Naive B cell (primary cell): Measurements from ENCODE around the gene LACTB. TPM values are rescaled to one million over a fixed set of nuclear protein-coding genes. Genes with fewer than 3 reads are reported as not detected.
"Not testable (repeated sequence)": the region's sequence is repeated elsewhere in the genome, so short reads cannot be mapped to it uniquely, and the experiment has no call there.

Source experiments
- ATAC-seq, 2 donors: fragments of 150-1000 bp; cut with Tn5 transposase; 2 replicates each; pipeline ENCODE4 v1.10.0; 2021; ENCODE audit warnings: low read depth in 2 of 2, mild to moderate bottlenecking in 2 of 2, moderate library complexity in 2 of 2
- DNase-seq: peaks from one replicate; pipeline ENCODE4 v3.0.0; 2022
- H3K27ac Mint-ChIP-seq, 6 donors: one replicate each; pipeline ENCODE4 v1.8.0; 2020 to 2022; ENCODE audit warnings: mild to moderate bottlenecking in 6 of 6, mixed read lengths in 6 of 6, moderate library complexity in 5 of 6, inconsistent platforms in 2 of 6
- H3K27me3 Mint-ChIP-seq, 3 donors: one replicate each; pipeline ENCODE4 v1.8.0; 2021 to 2022; ENCODE audit warnings: mixed read lengths in 3 of 3, mild to moderate bottlenecking in 1 of 3
- H3K36me3 Mint-ChIP-seq, 2 donors: one replicate each; pipeline ENCODE4 v1.8.0; 2020 to 2022; ENCODE audit warnings: mixed read lengths in 2 of 2, inconsistent platforms in 1 of 2, mild to moderate bottlenecking in 1 of 2
- H3K4me1 Mint-ChIP-seq, 3 donors: one replicate each; pipeline ENCODE4 v1.8.0; 2020 to 2022; ENCODE audit warnings: mixed read lengths in 3 of 3, inconsistent platforms in 1 of 3, mild to moderate bottlenecking in 1 of 3, moderate library complexity in 1 of 3
- H3K4me3 Mint-ChIP-seq, 8 donors: one replicate each; pipeline ENCODE4 v1.8.0; 2020 to 2022; ENCODE audit warnings: mild to moderate bottlenecking in 8 of 8, mixed read lengths in 8 of 8, moderate library complexity in 8 of 8, inconsistent platforms in 2 of 8
- H3K9me3 Mint-ChIP-seq, 7 donors: one replicate each; pipeline ENCODE4 v1.8.0; 2020 to 2022; ENCODE audit warnings: mixed read lengths in 7 of 7, mild to moderate bottlenecking in 5 of 7, inconsistent platforms in 2 of 7, moderate library complexity in 1 of 7
- polyA plus RNA-seq, 6 donors: library from polyadenylated mRNA; unstranded; fragments of 300-500 nt; fragmentation: Illumina TruSeq; gene quantifications; one replicate each; pipeline ENCODE4 v1.2.3, GENCODE V29; 2021; ENCODE audit warnings: low read depth in 6 of 6

Gene LACTB
- polyA plus RNA-seq, 6 donors from 2014 or later: 9.0 to 22.2 (median 16.1) TPM

DNA sequence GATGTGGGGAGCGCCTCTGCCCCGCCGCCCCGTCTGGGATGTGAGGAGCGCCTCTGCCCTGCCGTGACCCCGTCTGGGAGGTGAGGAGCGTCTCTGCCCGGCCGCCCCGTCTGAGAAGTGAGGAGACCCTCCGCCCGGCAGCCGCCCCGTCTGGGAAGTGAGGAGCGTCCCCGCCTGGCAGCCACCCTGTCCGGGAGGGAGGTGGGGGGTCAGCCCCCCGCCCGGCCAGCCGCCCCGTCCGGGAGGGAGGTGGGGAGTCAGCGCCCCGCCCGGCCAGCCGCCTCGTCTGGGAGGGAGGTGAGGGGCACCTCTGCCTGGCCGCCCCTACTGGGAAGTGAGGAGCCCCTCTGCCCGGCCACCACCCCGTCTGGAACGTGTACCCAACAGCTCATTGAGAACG is 22.8 kb upstream of the LACTB start:
- not testable (repeated sequence) for H3K36me3 Mint-ChIP-seq, H3K9me3 Mint-ChIP-seq, H3K4me3 Mint-ChIP-seq, H3K27ac Mint-ChIP-seq, ATAC-seq, DNase-seq, H3K27me3 Mint-ChIP-seq, H3K4me1 Mint-ChIP-seq

DNA sequence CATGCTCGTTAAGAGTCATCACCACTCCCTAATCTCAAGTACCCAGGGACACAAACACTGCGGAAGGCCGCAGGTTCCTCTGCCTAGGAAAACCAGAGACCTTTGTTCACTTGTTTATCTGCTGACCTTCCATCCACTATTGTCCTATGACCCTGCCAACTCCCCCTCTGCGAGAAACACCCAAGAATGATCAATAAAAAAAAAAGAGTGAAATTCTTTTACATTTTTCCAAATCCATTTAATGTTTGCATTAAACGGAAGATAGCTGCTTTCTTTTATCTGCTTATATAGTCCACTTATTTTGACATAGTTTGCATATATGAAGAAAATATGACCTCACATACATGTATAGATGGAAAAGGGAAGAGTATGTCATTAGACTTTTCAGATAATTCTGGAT is 22.1 kb upstream of the LACTB start:
- H3K27ac Mint-ChIP-seq, ATAC-seq, DNase-seq, H3K4me1 Mint-ChIP-seq, H3K36me3 Mint-ChIP-seq, H3K27me3 Mint-ChIP-seq, H3K9me3 Mint-ChIP-seq, H3K4me3 Mint-ChIP-seq: not testable (repeated sequence)

DNA sequence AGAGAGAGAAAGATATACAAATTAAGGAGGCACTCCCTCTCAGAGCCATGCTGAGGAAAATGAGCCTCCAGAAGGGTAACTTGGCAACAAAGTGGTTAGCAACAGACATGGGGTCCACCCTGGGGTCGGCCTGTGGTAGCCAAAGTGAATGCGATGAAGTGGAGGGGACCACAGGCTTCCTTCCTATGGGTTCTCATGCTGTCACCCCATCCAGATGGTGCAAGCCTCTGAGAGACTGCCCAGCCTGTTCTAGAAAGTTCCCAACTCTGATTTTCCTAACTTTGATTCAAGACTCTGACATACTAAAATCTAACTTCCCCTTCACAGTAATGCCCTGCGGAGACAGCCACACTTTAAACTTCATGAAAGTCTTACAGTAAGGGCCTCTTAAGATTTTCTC is 18.2 kb upstream of the LACTB start:
- Mint-ChIP-seq H3K27ac (no peak overlapping the region), H3K4me3 (peak overlapping the region in 1 of 8 donors; percentile 3), H3K4me1 (no peaks in the 10 kb centered on the region), H3K27me3 (peaks cover 8 to 19% (median 9%) of the 10 kb centered on the region in 3 donors), H3K36me3 (peaks cover 0 to 6% of the 10 kb centered on the region in 2 donors), H3K9me3 (peaks cover 0 to 11% (median 4%) of the 10 kb centered on the region in 7 donors)
- ATAC-seq (no peak), DNase-seq (no peak)

DNA sequence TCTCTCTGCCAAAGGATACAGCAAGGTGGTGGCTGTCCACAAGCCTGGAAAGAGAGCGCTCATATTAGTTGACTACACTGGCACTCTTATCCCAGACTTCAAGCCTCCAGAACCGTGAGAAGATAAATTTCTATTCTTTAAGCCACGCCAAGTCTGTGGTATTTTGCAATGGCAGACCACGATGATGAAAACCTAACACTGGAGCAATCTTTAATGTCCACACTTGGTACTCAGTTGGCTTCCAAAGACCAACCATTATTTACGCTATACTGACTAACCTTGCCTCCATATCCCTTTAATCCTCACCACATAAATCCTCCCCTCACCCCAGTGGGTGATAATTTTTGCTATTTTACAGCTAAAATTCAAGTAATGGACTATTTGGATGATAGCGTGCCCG is 16.9 kb upstream of the LACTB start:
- no peak for DNase-seq
- Mint-ChIP-seq H3K27ac (no peak overlapping the region), H3K4me3 (no peak overlapping the region), H3K4me1 (no peaks in the 10 kb centered on the region), H3K9me3 (peaks cover 0 to 11% (median 4%) of the 10 kb centered on the region in 7 donors), H3K36me3 (peaks cover 0 to 6% of the 10 kb centered on the region in 2 donors), H3K27me3 (peaks cover 9 to 30% (median 15%) of the 10 kb centered on the region in 3 donors)
- no peak for ATAC-seq

DNA sequence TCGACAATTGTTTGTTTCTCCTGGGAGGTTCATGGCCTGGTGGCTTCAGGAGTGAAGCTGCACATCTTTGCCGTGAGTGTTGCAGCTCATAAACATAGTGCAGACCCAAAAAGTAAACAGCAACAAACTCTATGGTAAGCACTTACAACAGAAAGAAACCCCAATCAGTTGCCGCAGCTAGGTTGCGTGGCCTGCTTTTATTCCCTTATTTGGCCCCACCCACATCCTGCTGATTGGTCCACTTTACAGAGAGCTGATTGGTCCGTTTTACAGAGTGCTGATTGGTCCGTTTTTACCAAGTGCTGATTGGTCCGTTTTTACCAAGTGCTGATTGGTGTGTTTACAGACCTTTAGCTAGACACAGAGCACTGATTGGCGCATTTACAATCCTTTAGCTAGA is 16.3 kb upstream of the LACTB start:
- not testable (repeated sequence) for H3K4me3 Mint-ChIP-seq, ATAC-seq, H3K36me3 Mint-ChIP-seq, DNase-seq, H3K4me1 Mint-ChIP-seq, H3K27ac Mint-ChIP-seq
- Mint-ChIP-seq H3K27me3 (peaks cover 9 to 30% (median 15%) of the 10 kb centered on the region in 3 donors), H3K9me3 (peaks cover 0 to 11% (median 4%) of the 10 kb centered on the region in 7 donors)

DNA sequence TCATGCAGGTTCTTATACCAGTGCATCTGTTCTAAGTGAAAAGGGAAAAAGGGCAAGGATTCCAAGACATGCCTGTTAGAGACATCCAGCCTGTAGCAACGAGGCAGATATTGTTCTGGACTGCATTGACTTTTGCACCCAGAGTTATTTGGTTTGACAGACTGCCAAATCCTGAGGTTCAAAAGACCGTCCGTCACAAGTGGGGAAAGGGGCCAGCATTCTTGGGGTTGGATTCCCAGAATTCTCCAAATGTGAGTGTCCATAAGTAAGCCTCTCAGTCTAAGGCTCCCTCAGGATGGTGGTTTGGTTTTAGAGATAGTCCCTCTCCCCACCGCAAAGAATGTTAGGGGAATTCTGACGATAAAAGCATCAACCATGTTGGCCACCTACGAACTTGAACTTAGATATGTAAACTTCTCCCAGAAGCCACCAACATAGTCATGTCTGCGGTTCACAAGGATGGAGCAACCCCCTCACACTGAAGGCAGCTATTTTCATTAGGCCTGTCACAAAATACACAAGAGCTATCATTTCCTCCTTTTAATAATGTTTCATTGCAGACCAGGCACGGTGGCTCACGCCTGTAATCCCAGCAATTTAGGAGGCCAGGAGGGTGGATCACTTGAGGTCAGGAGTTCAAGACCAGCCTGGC is 13.6 kb upstream of the LACTB start:
- no peaks in the 10 kb centered on the region for H3K4me1 Mint-ChIP-seq
- H3K27me3 Mint-ChIP-seq: peaks cover 9 to 30% (median 15%) of the 10 kb centered on the region in 3 donors
- H3K4me3 Mint-ChIP-seq: no peak overlapping the region

DNA sequence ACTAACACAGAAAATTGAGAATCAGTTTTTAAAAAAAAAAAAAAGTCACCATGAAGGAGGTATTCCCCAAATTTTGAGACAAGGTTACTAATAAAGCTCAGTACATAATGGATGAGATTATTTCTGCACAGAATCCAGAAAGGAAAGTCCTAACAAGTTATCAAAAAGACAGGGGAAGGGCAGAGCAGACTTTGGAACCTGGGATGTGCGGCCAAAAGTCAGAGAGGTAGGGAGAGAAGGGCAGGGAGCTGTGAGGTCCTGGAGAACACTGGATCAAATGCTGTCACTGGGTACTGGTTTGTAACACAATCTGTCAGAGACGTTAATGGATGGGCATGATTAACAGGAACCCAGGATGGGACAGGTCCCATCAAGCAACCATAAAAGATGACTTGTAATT is 12.2 kb upstream of the LACTB start:
- Mint-ChIP-seq H3K27me3 (peaks cover 5 to 30% (median 15%) of the 10 kb centered on the region in 3 donors), H3K36me3 (peaks cover 0 to 6% of the 10 kb centered on the region in 2 donors), H3K9me3 (peaks cover 0 to 9% (median 4%) of the 10 kb centered on the region in 7 donors), H3K4me3 (no peak overlapping the region), H3K4me1 (no peaks in the 10 kb centered on the region), H3K27ac (no peak overlapping the region)
- ATAC-seq (no peak), DNase-seq (no peak)

More for the DNA sequence above, 13.6 kb upstream of the LACTB start:
- ATAC-seq: no peak
- Mint-ChIP-seq H3K9me3 (peaks cover 0 to 9% (median 4%) of the 10 kb centered on the region in 7 donors), H3K27ac (no peak overlapping the region), H3K36me3 (peaks cover 0 to 6% of the 10 kb centered on the region in 2 donors)
- DNase-seq: no peak

DNA sequence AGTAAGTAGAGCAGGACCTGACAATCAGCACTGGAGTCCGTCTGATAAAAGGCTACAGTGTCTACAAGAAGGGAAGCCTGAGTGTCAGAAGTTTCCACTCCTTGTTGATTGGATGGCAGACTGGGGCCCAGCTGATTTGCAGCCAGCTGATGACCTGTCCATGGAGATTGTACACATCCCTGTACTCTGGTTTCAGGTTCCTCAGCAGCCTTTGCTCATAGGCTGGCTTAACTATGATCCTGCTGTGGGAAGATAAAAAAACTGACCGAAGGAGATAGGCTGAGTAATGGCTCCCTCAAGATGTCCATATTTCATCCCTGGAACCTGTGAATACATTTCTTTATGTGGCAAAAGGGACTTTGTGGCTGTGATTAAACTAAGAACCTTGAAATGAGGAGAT is 11.7 kb upstream of the LACTB start:
- peaks cover 0 to 6% of the 10 kb centered on the region in 2 donors for H3K36me3 Mint-ChIP-seq
- H3K4me1 Mint-ChIP-seq: no peaks in the 10 kb centered on the region
- no peak for ATAC-seq
- H3K9me3 Mint-ChIP-seq: peaks cover 0 to 7% (median 4%) of the 10 kb centered on the region in 7 donors
- peaks cover 5 to 25% (median 14%) of the 10 kb centered on the region in 3 donors for H3K27me3 Mint-ChIP-seq
- H3K4me3 Mint-ChIP-seq: no peak overlapping the region
- no peak overlapping the region for H3K27ac Mint-ChIP-seq
- DNase-seq: no peak

DNA sequence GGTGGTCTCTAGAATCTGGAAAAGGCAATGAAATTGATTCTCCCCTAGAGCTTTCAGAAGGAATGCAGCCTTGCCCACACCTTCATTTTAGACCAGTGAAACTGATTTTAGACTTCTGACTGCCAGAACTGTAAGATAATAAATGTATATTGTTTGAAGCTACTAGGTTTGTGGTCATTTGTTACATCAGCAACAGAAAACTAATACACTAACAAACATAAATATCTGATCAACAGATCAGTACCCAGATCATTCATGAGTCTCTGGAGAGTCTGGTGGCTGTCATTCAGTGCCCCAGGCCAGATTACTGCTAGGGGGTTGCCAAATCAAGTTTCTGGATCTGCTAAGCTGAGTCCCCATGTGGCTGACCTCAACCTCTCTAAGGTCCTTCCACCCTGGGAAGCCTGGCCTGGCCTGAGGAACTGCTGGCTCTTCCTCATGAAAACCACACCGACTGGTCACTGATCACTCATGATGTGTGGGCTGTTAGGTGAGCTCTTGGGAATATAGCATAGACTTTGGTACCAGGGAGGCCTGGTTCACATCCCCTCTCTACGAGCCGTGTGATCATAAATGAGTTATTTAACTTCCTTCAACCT is 11.1 kb upstream of the LACTB start:
- H3K4me1 Mint-ChIP-seq: no peaks in the 10 kb centered on the region
- H3K9me3 Mint-ChIP-seq: peaks cover 0 to 4% (median under 1%) of the 10 kb centered on the region in 7 donors
- DNase-seq (no peak), ATAC-seq (no peak)
- peaks cover 0 to 21% (median 8%) of the 10 kb centered on the region in 3 donors for H3K27me3 Mint-ChIP-seq
- no peak overlapping the region for H3K27ac Mint-ChIP-seq
- no peak overlapping the region for H3K4me3 Mint-ChIP-seq
- H3K36me3 Mint-ChIP-seq: peaks cover 0 to 6% of the 10 kb centered on the region in 2 donors

DNA sequence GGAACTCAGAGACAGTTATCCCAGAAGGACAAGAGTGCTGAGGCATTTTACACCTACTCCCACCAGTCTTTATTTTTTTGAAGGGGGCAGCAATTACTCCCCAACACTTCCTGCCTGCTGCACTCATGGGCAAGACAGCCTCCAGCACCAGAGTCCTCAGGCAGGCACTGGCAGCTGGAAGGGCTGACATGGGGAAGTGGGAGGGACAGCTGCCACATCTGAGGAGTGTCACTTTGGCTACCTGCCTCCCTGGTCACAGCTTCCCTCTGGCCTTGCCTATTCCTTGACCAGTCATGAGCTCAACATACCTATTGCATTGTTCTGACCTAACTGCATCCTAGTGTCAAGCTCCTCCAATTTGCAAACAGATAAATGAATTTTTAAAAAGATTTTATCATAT is 10.2 kb upstream of the LACTB start:
- Mint-ChIP-seq H3K27me3 (peaks cover 0 to 12% (median 8%) of the 10 kb centered on the region in 3 donors), H3K9me3 (no peaks in the 10 kb centered on the region), H3K36me3 (no peaks in the 10 kb centered on the region), H3K27ac (no peak overlapping the region), H3K4me1 (no peaks in the 10 kb centered on the region), H3K4me3 (no peak overlapping the region)
- ATAC-seq (no peak), DNase-seq (no peak)

DNA sequence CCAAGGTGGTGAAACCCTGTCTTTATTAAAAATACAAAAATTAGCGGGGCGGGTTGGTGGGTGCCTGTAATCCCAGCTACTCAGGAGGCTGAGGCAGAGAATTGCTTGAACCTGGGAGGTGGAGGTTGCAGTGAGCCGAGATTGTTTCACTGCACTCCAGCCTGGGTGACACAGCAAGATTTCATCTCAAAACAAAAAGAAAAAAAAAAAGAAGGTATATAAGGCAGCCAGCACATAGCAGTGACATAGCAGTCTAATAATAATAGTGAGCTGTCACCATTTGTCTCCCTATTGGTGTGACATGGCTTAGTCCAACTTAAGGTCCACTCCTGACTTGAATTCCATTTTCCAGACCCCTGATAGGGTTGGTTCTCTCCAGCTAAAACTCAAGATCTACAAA is 8.8 kb upstream of the LACTB start:
- Mint-ChIP-seq H3K4me1 (no peaks in the 10 kb centered on the region), H3K4me3 (no peak overlapping the region), H3K9me3 (no peaks in the 10 kb centered on the region), H3K27me3 (peaks cover 0 to 12% (median 8%) of the 10 kb centered on the region in 3 donors), H3K27ac (peak overlapping the region in 1 of 6 donors; percentile 37), H3K36me3 (no peaks in the 10 kb centered on the region)
- DNase-seq (no peak), ATAC-seq (no peak)

DNA sequence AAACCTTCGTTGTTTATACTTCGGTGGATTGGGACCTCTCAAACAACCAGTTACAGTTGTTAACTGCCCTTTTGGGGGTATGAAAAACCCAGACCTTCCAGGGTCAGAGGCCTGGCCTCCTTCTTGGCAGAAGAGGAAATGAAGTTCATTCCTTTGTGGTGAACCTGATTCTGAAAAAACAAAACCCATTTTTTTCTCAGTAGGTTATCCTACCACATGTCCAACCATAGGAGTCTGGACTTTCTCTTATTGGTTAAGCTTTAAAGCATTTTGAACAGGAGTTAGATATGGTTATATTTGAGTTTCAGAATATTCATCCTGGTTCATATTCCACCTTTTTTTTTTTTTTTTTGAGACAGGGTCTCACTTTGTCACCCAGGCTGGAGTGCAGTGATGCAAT is 7.2 kb upstream of the LACTB start:
- Mint-ChIP-seq H3K4me1 (no peaks in the 10 kb centered on the region), H3K27me3 (peaks cover 0 to under 1% (median 0%) of the 10 kb centered on the region in 3 donors), H3K4me3 (no peak overlapping the region), H3K9me3 (peaks cover 0 to 9% (median 4%) of the 10 kb centered on the region in 7 donors), H3K36me3 (peaks cover 2 to 4% of the 10 kb centered on the region in 2 donors), H3K27ac (peak overlapping the region in 1 of 6 donors; percentile 63)
- ATAC-seq: no peak
- no peak for DNase-seq

DNA sequence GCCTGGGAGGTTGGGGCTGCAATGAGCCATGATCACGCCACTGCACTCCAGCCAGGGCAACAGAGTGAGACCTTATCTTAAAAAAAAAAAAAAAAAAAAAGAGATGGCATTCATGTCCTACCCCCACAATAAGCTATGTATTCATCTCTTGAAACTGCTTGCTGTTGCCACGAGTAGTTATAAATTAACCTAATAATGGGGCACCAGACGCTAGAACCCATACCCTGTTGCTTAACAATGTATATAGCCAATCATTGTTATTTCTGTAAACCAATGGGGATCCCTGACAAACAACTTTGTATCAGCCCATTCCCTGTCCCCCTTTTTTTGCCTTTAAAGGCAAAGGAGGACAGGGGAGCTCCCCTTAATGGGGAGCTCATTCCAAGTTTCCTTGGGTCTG is 2.8 kb upstream of the LACTB start:
- Mint-ChIP-seq H3K4me3 (peak overlapping the region in 1 of 8 donors; percentile 52), H3K36me3 (peaks cover 5 to 11% of the 10 kb centered on the region in 2 donors), H3K27ac (no peak overlapping the region), H3K27me3 (no peaks in the 10 kb centered on the region), H3K9me3 (peaks cover 8 to 21% (median 15%) of the 10 kb centered on the region in 7 donors), H3K4me1 (peaks cover 11 to 15% (median 15%) of the 10 kb centered on the region in 3 donors)
- ATAC-seq (no peak), DNase-seq (no peak)
